Colonic mucosa (tissue), 4 donors: ENCODE results near the gene TUSC2. TPM values are rescaled to one million over a fixed set of nuclear protein-coding genes. Genes with fewer than 3 reads are reported as not detected.
A peak's percentile ranks its signal among the peaks of the same experiment; 100 is the strongest.

Experiments
- DNase-seq: peaks from one replicate; pipeline ENCODE4 v3.0.0-alpha.2; 2020
- H3K27ac ChIP-seq: fragments of 200-600 bp; one replicate; pipeline ENCODE4 v1.8.0; 2021
- H3K27me3 ChIP-seq: fragments of 200-600 bp; one replicate; pipeline ENCODE4 v1.8.0; 2021
- H3K36me3 ChIP-seq: fragments of 200-600 bp; one replicate; pipeline ENCODE4 v1.8.0; 2021
- H3K4me1 ChIP-seq: fragments of 200-600 bp; one replicate; pipeline ENCODE4 v1.8.0; 2021; ENCODE audit warnings: mild to moderate bottlenecking
- H3K4me3 ChIP-seq: fragments of 200-600 bp; one replicate; pipeline ENCODE4 v1.8.0; 2021
- H3K9ac ChIP-seq, 2 donors: one replicate each; pipeline ENCODE4 v1.7.0; 2013; ENCODE audit warnings: control low read depth in 2 of 2, low read depth in 2 of 2, low read length in 2 of 2
- H3K9me3 ChIP-seq: fragments of 200-600 bp; one replicate; pipeline ENCODE4 v1.8.0; 2021
- CTCF ChIP-seq: fragments of 200-600 bp; IDR thresholded peaks from one replicate; pipeline ENCODE4 v1.8.0; 2022; ENCODE audit warnings: antibody characterized with exemption, mild to moderate bottlenecking
- intact Hi-C: fragments of 100-400 bp; cut with DNase I; formaldehyde crosslinking; loops from one replicate; pipeline ENCODE4 v1.14.1; 2022
- total RNA-seq, 2 donors: library from RNA; stranded (reverse); fragmentation: NEBNext Ultra II Directional in 1 of 2; extraction: Animal tissue kit (Norgen Biotek cat#: 25700) in 1 of 2; gene quantifications; one replicate each; pipeline ENCODE4 v1.2.1, GENCODE V29; 2021
- donor health status: healthy.
- donor health status: DM: no; HTN: no; CAD: no.
- donor health status: DM: no; HTN: no; CAD: no.

Gene TUSC2
- total RNA-seq, 2 donors from 2014 or later = 26.1 to 39.5 TPM

DNA sequence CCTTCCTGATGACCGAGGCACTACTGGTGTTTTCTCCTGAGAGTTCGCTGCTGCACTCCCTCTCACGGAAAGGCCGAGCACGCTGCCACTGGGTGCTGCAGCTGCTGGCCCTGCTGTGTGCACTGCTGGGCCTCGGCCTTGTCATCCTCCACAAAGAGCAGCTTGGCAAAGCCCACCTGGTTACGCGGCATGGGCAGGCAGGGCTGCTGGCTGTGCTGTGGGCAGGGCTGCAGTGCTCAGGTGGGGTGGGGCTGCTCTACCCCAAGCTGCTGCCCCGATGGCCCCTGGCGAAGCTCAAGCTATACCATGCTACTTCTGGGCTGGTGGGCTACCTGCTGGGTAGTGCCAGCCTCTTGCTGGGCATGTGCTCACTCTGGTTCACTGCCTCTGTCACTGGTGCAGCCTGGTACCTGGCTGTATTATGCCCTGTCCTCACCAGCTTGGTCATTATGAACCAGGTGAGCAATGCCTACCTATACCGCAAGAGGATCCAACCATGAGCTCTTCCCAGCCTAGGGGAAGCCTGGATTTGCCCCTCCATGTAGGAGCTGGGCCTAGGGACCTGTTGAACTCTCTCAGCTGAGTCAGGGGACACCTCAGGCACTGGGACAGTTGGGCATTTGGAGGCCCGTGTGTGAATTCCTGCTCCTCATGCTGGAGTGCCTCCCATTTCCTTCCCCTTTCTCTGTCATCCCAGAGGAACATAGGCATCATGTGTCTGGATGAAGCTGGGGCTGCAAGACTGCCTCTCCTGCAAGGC is 25.4 kb upstream of the TUSC2 start:
- no peak for DNase-seq
- H3K27ac ChIP-seq = peak overlapping the region; percentile 49
- no peaks in the 10 kb centered on the region for H3K27me3 ChIP-seq
- H3K36me3 ChIP-seq = peaks cover 8% of the 10 kb centered on the region
- H3K9ac ChIP-seq = no peak overlapping the region
- H3K4me3 ChIP-seq = no peak overlapping the region
- H3K9me3 ChIP-seq = no peaks in the 10 kb centered on the region
- intact Hi-C loops = no loop called here
- H3K4me1 ChIP-seq = peaks cover 42% of the 10 kb centered on the region
- TF ChIP-seq CTCF = no peak

- peak overlapping the region; percentile 49 for H3K27ac ChIP-seq
- DNase-seq = no peak
- peaks cover 8% of the 10 kb centered on the region for H3K36me3 ChIP-seq
- peaks cover 35% of the 10 kb centered on the region for H3K4me1 ChIP-seq
- no peak overlapping the region for H3K4me3 ChIP-seq
- intact Hi-C loops = no loop called here
- no peaks in the 10 kb centered on the region for H3K27me3 ChIP-seq
- no peak for TF ChIP-seq CTCF
- H3K9ac ChIP-seq = no peak overlapping the region
- H3K9me3 ChIP-seq = no peaks in the 10 kb centered on the region
Measured at GRCh38 chr3:50352781-50353180, 24.8 kb upstream of the TUSC2 start.

DNA sequence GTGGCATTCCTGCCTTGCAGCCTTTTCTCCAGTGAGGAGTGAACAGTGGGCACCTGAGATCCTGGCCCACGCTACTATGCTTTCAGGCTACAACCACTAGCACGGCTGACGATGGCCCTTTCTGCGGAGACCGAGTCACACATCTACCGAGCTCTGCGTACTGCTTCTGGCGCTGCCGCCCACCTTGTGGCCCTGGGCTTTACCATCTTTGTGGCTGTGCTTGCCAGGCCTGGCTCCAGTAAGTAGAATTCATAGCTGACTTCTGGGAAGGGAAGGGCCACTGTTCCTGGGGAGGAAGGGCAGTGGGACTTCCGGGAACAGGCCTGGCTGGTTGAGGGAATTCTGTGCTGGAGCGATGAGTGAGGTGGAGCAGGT is 23.3 kb upstream of the TUSC2 start:
- TF ChIP-seq CTCF = no peak
- H3K27ac ChIP-seq = peak overlapping the region; percentile 85
- no peak for DNase-seq

DNA sequence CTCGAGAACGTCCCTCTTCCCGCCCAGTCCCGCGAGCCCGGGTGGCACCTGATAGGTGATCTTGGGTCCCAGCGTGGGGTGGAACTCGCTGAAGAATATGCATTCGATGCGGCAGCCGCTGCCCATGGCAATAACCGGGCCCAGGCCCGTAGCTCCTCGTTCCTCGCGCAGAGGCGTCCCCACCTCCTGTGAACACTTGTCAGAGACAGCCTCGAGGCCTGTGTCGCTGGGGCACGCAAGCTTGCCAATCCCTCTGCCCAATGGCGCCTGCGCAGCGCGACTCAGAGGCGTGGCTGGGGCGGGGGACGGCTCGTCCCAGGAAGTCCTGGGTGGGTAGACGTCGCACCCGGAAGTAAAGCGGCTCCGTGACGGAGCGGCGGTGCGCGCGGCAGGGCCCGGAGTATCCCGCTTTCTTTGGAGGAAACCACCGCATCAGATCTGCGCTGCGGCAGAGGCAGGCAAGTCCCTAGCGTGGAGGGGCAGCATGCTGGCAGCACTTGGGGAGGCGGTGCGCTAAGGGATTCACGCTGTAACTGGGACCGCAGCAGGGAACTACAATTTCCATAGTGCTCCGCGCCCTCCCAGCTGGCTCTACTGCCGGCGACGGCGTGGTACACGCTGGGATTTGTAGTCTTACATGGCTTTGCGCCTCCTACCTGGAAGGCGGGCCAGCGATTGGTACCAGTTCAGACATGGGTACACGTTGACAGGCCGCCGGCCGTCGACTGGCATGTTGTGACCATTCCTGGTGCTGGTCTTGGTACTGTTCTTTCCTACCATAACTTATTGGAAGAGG is 22.7 kb upstream of the TUSC2 start, which contains the start of the genes CYB561D2 and NPRL2:
CYB561D2 (plus strand) TSS at position 336 of the 796 bp plus-strand sequence. CDS start 572 bp downstream, outside the sequence.
NPRL2 (minus strand) TSS at position 249 of the 796 bp plus-strand sequence; CDS start at position 126, 123 bp downstream.
- no peak for TF ChIP-seq CTCF
- no peaks in the 10 kb centered on the region for H3K27me3 ChIP-seq
- peak within 1 kb of the TSS; percentile 85 for H3K27ac ChIP-seq
- H3K9ac ChIP-seq = peak within 1 kb of the TSS; percentile 71 to 92
- peaks cover 8% of the 10 kb centered on the region for H3K36me3 ChIP-seq
- DNase-seq = peak; percentile 100
- intact Hi-C loops = no loop called here
- peak within 1 kb of the TSS; percentile 59 for H3K4me3 ChIP-seq
- peaks cover 18% of the 10 kb centered on the region for H3K4me1 ChIP-seq
- H3K9me3 ChIP-seq = no peaks in the 10 kb centered on the region

More for the DNA sequence above, 23.3 kb upstream of the TUSC2 start:
- H3K4me1 ChIP-seq = peaks cover 23% of the 10 kb centered on the region
- peaks cover 8% of the 10 kb centered on the region for H3K36me3 ChIP-seq
- no peaks in the 10 kb centered on the region for H3K9me3 ChIP-seq
- H3K9ac ChIP-seq = peak overlapping the region in 1 of 2 donors; percentile 92
- no peaks in the 10 kb centered on the region for H3K27me3 ChIP-seq
- H3K4me3 ChIP-seq = peak overlapping the region; percentile 59
- intact Hi-C loops = no loop called here

- peaks cover 7% of the 10 kb centered on the region for H3K36me3 ChIP-seq
- no peak for DNase-seq
- peaks cover 21% of the 10 kb centered on the region for H3K4me1 ChIP-seq
- peak overlapping the region; percentile 59 for H3K4me3 ChIP-seq
- H3K27me3 ChIP-seq = no peaks in the 10 kb centered on the region
- intact Hi-C loops = no loop called here
- TF ChIP-seq CTCF = no peak
- no peaks in the 10 kb centered on the region for H3K9me3 ChIP-seq
- H3K9ac ChIP-seq = peak overlapping the region; percentile 71 to 92
- H3K27ac ChIP-seq = peak overlapping the region; percentile 85
Measured at GRCh38 chr3:50350213-50350526, 22.1 kb upstream of the TUSC2 start.
